ENCODE measurements around the gene RBM22. TPM values are rescaled to one million over a fixed set of nuclear protein-coding genes. Genes with fewer than 3 reads are reported as not detected.

RBM22 gene
- polyA plus RNA-seq, 1 donor: 54.8 TPM

DNA sequence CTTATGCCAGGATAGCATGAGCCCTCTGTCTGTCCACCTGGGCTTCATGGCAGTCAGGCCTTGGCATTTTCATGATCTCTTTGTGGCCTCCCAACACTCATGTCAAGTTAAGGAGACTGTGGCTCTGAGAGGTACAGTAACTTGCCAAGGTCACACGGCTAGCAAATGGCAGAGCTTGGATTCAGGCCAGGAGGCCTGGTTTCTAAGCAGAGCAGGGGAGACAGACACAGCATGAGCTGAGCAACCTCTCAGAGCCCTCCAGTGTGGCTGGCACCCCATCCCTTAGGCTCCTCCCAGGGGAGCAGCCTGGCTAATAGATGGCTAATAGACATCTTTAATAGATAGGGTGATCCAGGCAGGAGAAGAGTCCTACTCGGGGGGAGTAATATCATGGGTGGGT is 56.3 kb downstream of the RBM22 start:
- Histone ChIP-seq H3K4me1 (ENCODE audit: control insufficient read depth, insufficient read depth, low read length) (peaks cover 34% of the 10 kb centered on the region), H3K4me3 (ENCODE audit: low read length) (no peak overlapping the region), H3K9me3 (ENCODE audit: control insufficient read depth, low read depth, low read length) (no peaks in the 10 kb centered on the region), H3K27me3 (ENCODE audit: control insufficient read depth, insufficient read depth, low read length) (no peaks in the 10 kb centered on the region), H3K36me3 (ENCODE audit: control insufficient read depth, insufficient read depth, low read length) (peaks cover 31% of the 10 kb centered on the region), H3K27ac (ENCODE audit: low read length) (no peak overlapping the region)
- no peak for DNase-seq
- WGBS (ENCODE audit: insufficient coverage, low lambda C conversion rate): no CpG with 5 or more reads among the region's 2 CpGs

DNA sequence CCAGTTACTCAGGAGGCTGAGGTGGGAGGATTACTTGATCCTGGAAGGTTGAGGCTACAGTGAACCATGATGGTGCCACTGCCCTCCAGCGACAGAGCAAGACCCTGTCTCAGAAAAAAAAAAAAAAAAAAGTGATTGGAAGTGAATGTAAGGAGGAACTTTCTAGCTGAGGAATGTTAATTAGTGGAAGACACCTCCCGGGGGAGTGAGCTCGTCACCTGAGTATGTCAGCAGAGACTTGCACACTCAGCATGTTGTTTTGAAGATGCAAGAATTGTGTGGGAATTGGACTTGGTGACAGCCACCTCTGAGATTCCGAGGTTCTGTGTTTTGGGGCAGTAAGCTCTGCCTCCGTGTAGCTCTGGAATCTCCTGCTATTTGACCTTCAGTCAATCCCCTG is 56.8 kb downstream of the RBM22 start:
- no peak overlapping the region for H3K27ac ChIP-seq (ENCODE audit: low read length)
- H3K36me3 ChIP-seq (ENCODE audit: control insufficient read depth, insufficient read depth, low read length): peaks cover 26% of the 10 kb centered on the region
- H3K27me3 ChIP-seq (ENCODE audit: control insufficient read depth, insufficient read depth, low read length): no peaks in the 10 kb centered on the region
- no peak for DNase-seq
- H3K4me1 ChIP-seq (ENCODE audit: control insufficient read depth, insufficient read depth, low read length): peaks cover 38% of the 10 kb centered on the region
- H3K9me3 ChIP-seq (ENCODE audit: control insufficient read depth, low read depth, low read length): no peaks in the 10 kb centered on the region
- H3K4me3 ChIP-seq (ENCODE audit: low read length): no peak overlapping the region
- WGBS (ENCODE audit: insufficient coverage, low lambda C conversion rate): 60% methylated on average over 1 of the region's 5 CpGs

- WGBS (ENCODE audit: insufficient coverage, low lambda C conversion rate): no CpG with 5 or more reads among the region's 12 CpGs
Measured at GRCh38 chr5:150642991-150643710, 57.7 kb downstream of the RBM22 start.

DNA sequence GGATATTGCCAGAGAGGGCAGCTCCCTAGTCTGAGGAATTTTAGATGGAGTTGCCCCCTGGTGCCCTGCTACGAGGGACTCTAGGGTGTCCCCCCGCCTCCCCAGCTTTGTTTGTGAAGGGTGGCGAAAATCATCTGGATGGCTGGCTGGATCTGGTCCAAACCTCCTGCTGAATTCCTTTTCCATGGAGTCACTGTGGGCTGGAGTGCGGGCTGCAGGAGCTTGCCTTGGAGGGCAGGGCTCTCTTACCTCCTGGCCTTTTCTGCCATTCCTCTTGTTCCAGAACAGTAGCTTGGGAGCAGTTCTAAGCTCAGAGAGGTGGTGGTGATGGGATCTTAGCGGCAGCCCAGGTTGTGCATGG is 58.3 kb downstream of the RBM22 start:
- no peak overlapping the region for H3K27ac ChIP-seq (ENCODE audit: low read length)
- H3K4me1 ChIP-seq (ENCODE audit: control insufficient read depth, insufficient read depth, low read length): peaks cover 45% of the 10 kb centered on the region
- peak in 1 of 2 donors; percentile 31 for DNase-seq
- H3K36me3 ChIP-seq (ENCODE audit: control insufficient read depth, insufficient read depth, low read length): peaks cover 12% of the 10 kb centered on the region
- no peaks in the 10 kb centered on the region for H3K9me3 ChIP-seq (ENCODE audit: control insufficient read depth, low read depth, low read length)
- H3K27me3 ChIP-seq (ENCODE audit: control insufficient read depth, insufficient read depth, low read length): no peaks in the 10 kb centered on the region
- WGBS (ENCODE audit: insufficient coverage, low lambda C conversion rate): no CpG with 5 or more reads among the region's 5 CpGs
- no peak overlapping the region for H3K4me3 ChIP-seq (ENCODE audit: low read length)

More at GRCh38 chr5:150642991-150643710, 57.7 kb downstream of the RBM22 start:
- no peaks in the 10 kb centered on the region for H3K27me3 ChIP-seq (ENCODE audit: control insufficient read depth, insufficient read depth, low read length)
- no peak overlapping the region for H3K27ac ChIP-seq (ENCODE audit: low read length)
- DNase-seq: no peak
- no peak overlapping the region for H3K4me3 ChIP-seq (ENCODE audit: low read length)
- peaks cover 17% of the 10 kb centered on the region for H3K36me3 ChIP-seq (ENCODE audit: control insufficient read depth, insufficient read depth, low read length)
- H3K9me3 ChIP-seq (ENCODE audit: control insufficient read depth, low read depth, low read length): no peaks in the 10 kb centered on the region
- H3K4me1 ChIP-seq (ENCODE audit: control insufficient read depth, insufficient read depth, low read length): peaks cover 42% of the 10 kb centered on the region

DNA sequence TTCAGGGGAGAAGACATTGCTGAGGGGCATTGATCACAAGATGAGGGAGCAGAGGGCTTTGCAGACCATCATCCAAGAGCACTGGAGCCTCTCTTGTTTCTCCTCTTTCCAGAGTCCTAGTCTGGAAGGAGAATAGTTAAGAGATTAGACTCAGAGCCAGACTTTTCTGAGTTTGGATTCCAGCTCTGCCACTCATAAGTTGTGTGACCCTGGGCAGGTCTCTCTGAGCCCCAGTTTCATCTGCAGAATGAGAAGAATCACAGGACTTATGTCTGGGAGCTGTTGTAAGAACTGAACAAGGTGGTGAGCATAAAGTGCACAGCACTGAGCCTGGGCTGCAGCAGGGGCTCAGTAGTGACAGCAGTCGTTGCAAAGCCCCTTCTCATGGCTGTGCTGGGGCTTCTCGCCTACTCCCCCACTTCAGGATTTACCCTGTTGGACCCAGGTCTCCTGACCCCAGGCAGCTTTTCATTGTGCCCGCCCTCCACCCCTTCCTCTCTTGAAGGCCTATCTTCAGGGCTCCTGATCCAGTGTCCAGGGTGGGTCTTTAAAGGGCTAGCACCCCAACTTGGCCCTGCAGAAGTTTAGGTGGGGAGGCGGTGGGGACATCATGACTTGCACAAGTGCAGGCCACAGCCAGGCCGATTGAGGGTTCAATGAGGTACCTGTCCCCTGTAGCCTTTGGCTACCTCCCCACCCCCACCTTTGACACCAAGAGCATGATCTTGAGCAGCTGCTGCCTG is 58.9 kb downstream of the RBM22 start:
- no peaks in the 10 kb centered on the region for H3K27me3 ChIP-seq (ENCODE audit: control insufficient read depth, insufficient read depth, low read length)
- no peak overlapping the region for H3K4me3 ChIP-seq (ENCODE audit: low read length)
- no peak for DNase-seq
- H3K27ac ChIP-seq (ENCODE audit: low read length): no peak overlapping the region
- WGBS (ENCODE audit: insufficient coverage, low lambda C conversion rate): no CpG with 5 or more reads among the region's 5 CpGs
- no peaks in the 10 kb centered on the region for H3K9me3 ChIP-seq (ENCODE audit: control insufficient read depth, low read depth, low read length)
- H3K4me1 ChIP-seq (ENCODE audit: control insufficient read depth, insufficient read depth, low read length): peaks cover 45% of the 10 kb centered on the region
- H3K36me3 ChIP-seq (ENCODE audit: control insufficient read depth, insufficient read depth, low read length): peaks cover 9% of the 10 kb centered on the region

DNA sequence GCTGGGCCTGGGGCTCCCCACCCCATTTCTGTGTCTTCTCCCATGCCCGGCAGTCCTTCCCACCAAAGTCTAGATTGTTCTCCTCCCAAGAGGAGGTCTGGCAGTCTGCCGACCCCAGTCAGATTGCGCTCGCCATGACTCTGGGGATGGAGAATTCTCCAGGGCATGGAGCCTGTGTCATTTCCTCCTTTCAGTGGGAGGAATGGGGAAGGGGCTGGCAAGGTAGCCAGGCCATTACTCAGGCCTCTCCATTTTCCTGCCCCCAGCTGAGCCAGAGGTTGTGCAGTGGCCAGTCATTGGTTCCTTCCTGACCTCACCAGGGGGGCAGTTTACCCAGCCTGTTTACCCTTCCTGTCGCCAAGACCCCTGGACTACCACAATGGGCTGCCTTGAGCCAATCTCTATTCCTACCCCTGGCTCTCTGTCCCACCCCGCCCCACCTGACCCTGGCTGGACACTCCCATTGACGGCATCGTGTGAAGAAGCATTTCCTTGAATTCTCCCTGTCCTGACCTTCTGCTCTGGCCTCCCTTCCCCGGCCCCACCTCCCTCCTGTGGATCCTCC is 59.8 kb downstream of the RBM22 start:
- Histone ChIP-seq H3K27ac (ENCODE audit: low read length) (peak overlapping the region; percentile 37), H3K27me3 (ENCODE audit: control insufficient read depth, insufficient read depth, low read length) (no peaks in the 10 kb centered on the region), H3K4me1 (ENCODE audit: control insufficient read depth, insufficient read depth, low read length) (peaks cover 45% of the 10 kb centered on the region), H3K9me3 (ENCODE audit: control insufficient read depth, low read depth, low read length) (no peaks in the 10 kb centered on the region), H3K36me3 (ENCODE audit: control insufficient read depth, insufficient read depth, low read length) (peaks cover 9% of the 10 kb centered on the region), H3K4me3 (ENCODE audit: low read length) (no peak overlapping the region)
- DNase-seq: no peak
- WGBS (ENCODE audit: insufficient coverage, low lambda C conversion rate): no CpG with 5 or more reads among the region's 9 CpGs

Other genes starting within 250 kb of the RBM22 start
- gene NDST1, start 192.9 kb downstream of the RBM22 start, polyA plus RNA-seq: 45.4 TPM
- 46.7 TPM for gene SYNPO, start 60.4 kb downstream of the RBM22 start, polyA plus RNA-seq
- gene MYOZ3, start 39.8 kb downstream of the RBM22 start, polyA plus RNA-seq: 3.0 TPM
- 49.5 TPM for gene DCTN4, start 58.0 kb upstream of the RBM22 start, polyA plus RNA-seq
- gene SMIM3, start 77.7 kb upstream of the RBM22 start, polyA plus RNA-seq: 13.9 TPM
- gene IRGM, start 145.5 kb upstream of the RBM22 start, polyA plus RNA-seq: 0.09 TPM
- 13.7 TPM for gene ZNF300, start 203.9 kb upstream of the RBM22 start, polyA plus RNA-seq